Measurements from ENCODE around the gene HSPA12A.

HSPA12A gene

DNA sequence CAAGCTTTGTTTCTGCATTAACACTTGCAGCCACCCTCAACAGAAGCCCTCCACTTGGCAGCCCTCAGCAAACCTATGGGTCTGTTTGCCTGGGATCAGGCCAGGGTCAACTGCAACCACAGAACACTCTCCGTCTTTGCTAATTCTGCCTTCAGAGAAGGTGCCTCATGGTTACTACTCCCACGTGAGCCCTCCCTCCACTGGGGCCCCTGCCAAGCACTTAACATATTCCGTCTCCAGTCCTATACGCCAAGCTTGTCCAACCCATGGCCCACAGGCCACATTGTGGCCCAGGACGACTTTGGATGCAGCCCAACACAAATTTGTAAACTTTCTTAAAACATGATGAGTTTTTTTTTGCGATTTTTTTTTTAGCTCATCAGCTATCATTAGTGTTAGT lies 54.7 kb downstream of the HSPA12A start:
- DNase-seq: no peak

DNA sequence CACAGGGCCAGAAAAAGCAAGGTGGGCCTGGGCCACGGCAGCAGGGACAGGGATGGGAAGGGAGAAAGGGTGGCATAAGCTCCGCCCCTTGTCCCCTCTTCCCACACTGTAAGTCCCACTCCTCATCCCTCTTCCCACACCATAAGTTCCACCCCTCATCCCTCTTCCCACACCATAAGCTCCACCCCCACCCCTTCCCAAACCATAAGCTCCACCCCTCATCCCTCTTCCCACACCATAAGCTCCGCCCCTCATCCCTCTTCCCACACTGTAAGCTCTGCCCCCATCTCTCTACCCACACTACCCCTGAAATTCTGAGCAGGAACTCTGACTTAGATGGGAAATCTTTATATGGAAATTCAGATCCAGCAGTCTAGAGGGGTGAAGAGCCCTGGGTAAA lies 55.7 kb downstream of the HSPA12A start:
- DNase-seq: no peak

DNA sequence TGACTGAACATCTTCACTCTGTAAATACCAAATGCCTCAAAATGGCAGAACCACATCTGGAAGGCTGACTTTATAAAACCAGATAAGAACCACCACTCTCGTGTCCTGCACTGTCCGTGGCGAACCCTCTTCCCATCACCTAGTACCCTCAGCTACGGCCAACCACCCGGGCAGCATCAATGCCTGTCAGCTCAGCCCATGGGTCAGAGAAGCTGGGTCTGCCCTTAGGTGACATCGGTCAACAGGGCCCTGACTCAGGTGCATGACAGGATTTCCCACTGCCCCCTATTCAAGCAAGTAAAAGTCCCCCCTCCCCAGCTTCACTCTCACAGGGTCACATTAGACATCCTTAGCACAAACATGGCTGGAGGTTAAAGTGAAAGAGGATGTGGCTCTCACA lies 56.6 kb downstream of the HSPA12A start:
- DNase-seq: no peak

DNA sequence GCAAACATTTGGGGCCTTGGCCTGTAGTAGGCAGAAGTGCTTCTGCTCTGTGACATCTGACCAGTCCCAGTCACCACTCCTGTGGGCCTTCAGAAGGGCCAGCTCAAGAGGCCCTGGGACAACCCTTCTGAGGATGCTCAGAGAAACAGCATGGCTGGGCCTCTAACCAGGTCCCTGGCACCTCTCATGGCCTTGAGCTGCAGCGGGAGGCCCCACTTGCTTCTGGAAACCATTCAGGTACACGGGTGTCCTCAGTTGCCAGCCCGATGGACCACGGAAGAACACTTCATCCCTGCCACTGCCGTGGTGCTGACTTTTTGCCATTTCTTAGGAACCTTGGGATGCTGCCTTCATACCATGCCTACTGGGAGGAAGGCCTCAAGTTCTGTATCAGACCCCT lies 57.6 kb downstream of the HSPA12A start:
- no peak for DNase-seq

DNA sequence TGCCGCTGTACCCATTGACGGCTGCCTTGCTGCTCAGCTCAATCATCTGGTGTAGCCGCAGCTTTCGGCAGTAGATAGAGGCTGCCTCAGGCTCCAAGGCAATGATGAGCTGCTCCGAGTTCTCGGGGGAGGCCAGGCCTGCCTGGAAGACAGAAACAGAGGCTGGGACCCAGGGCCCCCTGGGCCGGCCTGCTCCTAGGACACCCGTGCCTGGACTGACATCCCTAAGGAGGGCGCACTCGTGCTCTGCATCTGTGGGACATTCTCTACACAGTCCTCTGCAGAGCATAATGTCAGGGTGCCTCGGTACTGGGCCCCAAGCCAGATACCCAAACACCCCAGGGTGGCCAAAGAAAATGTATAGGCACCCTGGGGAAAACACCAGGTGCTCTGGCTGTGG lies 58.5 kb downstream of the HSPA12A start:
- no peak for DNase-seq

DNA sequence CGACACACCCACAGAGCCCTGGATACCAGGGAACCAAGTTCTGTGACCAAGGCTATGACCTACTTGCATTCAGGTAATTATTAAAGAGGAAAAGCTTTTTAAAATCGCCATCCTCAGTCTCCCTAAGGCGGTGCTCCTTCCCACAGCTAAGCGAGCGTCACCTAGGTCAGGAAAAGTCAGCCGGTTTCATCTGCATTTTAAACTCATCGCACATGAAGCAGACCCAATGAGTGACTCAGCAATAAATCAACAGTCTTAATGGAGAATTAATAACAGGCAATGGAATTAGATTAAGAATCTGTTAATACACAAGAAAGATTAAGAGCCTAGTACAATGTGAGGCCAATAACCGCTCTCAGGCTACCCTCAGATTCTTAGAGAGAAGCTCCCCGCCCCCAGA lies 59.2 kb downstream of the HSPA12A start:
- no peak for DNase-seq

DNA sequence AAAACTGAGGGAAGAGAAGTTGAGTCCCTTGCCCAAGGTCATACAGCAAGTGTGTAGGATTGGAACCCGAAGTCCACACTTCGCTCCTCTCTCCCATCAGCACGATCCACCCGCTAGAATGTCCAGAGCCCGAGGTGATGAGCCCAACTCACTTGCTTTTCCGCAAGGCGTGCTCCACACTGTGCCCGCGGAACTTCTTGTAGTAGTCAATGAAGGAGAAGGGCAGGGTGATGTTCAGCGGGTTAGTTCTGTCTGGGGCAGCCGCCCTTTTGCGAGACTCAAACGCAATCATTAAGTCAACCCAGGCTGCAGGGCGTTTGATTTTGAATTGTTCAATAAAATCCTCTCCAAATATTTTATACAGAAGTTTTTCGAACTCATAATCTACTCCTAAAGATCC lies 63.0 kb downstream of the HSPA12A start:
- no peak for DNase-seq

DNA sequence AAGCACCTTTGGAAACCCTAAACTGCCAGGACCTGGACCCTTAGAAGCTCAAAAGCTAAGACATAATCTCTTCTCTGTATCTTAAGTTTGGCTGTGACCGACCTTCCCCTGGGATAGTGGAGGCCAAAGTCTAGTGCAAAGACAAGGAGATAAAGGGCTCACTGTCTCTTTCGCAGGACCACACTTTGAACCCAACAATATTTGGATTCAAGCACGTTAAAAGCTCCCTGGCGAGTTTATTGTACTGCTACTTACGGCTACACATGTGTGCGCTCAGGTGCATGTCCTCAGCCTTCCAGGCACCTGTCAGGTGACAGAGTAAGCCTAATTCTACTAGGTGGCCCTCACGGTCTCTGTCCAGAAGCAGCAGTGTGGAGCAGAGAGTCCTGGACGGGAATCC lies 65.7 kb downstream of the HSPA12A start:
- DNase-seq: no peak

DNA sequence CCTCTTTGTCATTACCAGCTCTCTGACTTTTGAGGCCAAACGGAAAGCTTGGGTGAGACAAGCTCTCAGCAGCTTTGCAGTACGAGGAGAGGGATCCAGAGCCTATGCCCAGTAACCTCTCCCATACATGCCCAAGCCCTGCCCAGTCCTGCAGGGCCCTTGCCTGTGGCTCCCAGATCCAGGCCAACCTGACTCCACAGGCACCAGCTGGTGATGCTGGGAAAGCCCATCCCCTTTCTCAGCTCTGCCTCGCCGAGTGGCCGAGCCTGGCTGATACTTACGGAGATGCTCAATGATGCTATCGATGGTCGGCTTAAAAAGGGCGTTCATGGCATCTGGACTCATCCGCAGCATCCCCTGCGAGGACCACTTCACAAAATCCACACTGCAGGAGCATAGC lies 66.2 kb downstream of the HSPA12A start:
- no peak for DNase-seq

DNA sequence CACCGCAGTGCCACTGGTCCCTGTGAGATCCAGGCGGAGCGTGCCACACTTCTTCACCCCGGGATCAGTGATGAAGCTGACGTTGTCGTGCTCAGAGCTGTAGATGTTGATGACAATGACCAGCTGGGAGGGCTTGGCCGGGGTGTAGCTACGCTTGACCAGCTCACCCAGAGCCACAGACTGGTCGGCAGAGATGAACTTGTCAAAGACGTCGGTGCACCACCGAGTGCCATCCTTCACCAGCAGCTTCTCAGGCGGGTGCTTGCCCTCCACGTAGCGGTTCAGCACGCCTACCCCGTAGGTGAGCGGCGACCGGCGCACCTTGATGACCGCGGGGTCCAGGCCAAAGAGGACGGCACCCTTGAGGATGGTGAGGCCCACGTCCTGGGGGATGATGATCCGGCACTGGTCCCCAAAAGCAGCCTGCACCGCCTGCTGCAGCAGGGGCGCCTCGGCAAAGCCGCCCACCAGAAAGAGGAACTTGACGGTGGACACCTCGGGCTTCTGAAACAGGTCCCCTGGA lies 67.4 kb downstream of the HSPA12A start:
- DNase-seq: no peak

DNA sequence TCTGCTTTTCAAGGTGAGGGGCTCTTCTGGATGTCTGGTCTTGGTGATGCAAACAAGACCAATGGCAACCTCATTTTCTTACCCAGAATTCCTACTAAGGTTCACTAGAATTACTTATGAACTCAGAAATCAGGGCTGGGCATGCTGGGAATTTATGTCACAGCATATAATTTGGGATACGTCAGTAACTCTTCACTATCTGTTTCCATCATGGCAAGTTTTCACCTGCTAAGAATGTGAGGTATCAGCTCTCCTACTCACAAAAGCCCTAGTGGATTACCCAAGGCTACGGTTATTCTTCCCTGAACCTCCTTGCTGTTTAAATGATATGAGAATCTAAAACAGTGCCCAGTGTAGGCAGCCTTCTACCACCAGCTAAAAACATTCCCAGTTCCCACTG lies 68.5 kb downstream of the HSPA12A start:
- no peak for DNase-seq

DNA sequence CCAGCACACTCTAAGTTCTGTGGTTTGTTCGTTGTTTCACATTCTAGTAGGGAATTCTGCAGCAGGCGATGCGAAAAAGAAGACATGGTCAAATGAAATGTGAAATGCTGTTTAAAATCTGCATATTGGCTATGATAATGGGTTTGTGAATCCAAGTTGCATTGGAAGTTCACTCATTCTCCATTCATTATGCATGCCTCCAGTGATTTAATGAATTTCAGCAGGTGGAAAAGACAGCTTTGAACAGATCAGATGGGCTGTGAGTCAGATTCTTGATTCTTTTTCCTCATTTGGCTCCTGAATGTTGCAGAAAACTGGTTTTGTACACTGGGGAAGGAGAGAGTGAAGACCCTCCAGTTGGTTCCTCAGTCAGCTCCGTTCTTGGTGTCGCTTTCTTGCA lies 69.5 kb downstream of the HSPA12A start:
- no peak for DNase-seq

DNA sequence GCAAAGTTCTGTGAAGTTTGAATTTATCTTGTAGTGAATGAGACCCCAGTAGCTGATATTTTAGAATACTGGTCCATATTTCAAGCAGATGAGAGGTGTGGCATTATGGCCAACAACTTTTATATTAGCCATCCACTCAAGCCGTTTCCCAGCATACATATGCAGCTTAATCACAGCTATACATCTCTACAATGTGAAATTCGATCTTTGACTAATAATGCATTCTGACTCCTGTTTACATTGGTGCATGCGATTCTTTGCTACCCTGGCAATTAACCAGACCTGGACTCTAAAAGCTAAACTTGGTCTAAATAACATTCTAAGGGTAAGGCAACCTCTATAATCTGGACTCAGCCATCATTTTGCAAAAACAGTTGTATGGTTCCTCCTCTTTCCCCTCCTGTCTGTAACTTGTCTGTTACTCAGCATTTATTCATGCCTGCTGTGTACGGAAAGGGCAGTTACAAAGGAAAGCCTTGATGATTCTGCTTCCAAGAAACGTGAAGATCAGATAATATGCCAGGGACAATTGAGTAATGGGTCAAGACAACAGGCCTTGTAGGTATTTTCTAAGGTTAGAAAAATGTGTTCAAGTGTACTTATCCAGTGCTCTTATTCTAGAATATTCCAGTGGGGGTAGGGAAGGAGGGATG lies 71.0 kb downstream of the HSPA12A start:
- no peak for DNase-seq

DNA sequence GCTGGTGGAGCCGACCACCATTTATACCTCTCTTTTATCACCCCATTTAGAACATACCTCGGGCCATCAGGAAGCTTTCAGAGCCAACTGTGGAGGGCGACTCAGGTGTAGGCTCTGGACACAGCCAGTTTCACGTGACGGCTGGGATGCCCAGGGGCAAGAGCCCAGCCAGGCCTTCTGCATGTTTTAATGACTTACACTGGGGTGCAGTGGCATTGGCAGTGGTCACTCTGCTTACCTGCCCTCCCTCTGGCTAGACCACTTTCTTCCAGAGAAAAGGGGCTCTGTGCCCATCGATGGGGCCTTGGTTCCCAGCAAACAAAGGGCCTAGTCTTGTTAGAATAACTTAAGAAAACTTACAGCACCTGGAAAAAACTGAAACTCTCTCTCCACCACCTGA lies 71.7 kb downstream of the HSPA12A start:
- DNase-seq: no peak

DNA sequence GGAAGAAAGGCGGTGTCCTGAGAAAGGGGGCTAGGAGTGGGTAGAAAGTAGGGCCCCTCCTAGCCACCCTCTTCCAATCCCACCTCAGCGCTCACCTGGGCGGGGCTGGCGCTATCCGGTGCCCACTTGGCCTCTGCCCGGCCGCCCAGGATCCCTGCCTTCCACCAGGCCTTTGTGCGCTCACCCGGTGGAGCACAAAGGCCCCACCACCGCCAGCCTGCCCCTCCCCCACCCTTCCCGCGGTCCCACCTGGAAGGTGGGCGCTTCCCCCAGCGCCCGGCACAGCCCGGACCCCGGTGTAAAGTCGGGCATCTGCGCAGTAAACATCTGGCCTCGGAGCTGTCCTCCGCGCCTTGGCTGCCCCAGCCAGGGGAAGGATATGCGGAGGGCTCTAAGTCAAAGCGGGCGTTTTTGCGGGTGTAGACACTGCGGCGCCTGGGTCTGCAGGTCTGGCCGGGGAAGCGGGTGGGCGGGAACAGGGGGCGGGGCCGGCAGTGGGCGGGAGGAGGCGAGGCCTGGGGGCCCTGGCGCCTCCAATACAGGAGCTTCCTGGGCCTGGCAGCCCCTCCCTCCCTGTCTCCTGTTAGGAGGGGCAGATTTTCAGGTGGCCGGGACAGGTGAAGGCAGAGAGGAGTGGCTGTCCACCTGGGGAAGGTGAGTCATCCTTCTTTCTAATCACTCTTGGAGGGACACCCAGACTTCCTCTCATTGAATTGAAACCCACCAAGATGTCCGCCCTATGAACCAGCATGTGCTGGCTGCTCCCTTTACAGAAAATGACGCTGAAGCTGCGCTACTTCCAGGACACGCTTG lies 72.3 kb downstream of the HSPA12A start:
- no peak for DNase-seq

DNA sequence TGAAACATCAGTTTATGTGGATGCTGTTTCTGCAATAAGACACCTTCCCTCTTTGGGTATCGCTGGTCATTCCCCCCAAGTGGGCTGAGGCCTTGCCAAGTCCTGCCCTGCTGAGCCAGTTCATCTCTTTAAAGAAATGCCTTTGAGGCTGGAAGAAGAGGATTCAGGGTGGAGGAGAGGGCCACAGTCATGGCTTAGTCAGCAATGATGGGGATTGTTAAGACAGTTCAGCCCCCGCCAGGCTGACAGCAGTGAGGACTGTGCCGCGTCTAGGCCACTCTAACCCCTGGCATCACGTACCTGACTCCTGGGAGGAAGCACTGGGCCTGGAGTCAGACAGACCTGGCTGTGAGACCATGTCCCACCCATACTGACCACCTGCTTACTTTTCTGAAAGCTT lies 73.3 kb downstream of the HSPA12A start:
- no peak for DNase-seq

DNA sequence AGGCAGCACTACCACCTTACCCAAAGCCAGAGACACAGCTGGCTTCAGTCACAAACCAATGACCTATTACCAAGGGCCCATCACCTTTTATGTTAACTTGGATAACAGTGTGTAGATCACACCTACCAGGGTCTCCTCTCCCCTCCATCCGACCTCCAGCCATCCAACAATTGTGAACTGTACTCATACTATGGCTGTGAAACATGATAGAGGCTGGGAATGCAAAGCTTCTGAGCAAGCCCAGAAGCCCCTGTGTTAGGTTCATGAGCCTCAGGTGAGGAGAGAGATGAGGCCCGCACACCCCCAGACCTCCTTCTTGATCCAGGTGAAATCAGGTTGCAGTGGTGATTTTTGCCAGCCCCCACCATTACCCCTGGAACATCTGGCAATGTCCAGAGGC lies 73.9 kb downstream of the HSPA12A start:
- DNase-seq: no peak

DNA sequence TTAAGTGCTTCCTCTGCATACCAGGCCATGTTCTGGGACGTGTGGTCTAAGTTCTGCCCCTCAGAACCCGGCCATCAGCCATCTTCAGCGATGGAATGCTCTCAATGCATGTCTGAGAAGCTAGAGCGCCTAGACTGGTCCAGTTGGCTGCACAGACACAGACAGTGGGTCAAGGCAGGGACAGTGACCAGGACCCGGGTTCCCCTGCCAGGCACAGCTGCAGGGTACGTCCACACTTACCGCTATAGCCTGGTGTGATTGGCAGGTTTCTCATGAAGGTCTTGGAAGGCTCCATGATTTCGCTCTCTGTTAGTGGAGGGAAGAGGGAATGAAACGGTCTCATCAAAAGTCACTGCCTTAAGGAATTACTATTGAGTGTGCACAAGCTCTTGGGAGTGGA lies 74.3 kb downstream of the HSPA12A start:
- no peak for DNase-seq

DNA sequence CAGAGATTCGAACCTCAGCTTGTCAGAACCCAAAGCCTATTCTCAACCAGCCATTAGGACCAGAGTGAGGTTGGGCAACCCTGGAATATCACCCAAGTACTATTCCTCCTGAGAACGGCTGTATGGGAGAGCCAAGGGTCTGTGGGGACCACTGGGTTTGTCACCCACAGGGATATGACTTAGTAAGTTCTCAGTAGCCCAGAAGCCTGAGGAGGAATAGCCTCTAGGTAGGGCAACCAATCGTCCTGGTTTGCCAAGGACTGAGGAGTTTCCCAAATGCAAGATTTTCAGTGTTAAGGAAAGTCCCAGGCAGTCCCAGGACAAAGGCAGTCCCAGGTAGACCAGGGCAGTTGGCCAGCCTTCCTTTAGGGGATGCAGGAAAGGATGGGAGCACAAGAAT lies 74.9 kb downstream of the HSPA12A start:
- DNase-seq: no peak

DNA sequence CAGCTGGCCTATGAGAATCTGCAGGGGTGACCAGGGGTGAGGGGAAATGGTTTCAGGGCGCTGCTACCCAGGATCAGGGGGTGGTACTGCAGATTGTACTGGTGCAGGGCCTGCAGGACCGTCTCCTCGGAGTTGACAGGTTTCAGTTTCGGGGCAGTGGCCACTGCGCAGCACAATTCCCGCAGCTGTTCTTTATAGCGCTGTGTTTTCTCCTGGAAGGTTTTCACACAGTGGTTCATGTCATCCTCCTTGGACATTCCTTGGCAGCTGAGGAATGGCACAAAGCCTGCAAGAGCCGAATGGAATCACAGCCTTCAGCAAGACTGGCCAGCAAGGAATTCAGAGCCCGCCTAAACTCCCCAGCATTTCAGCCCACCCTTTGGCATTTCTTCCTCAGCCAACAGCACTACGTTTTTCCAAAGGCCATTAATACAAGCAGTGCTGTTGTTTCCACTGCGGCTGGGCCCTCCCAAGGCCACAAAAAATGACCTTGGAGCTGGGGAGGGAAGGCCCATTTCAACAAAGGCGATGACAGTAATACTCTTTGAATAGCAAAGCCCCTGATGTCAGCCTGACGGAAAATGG lies 76.7 kb downstream of the HSPA12A start:
- no peak for DNase-seq

DNA sequence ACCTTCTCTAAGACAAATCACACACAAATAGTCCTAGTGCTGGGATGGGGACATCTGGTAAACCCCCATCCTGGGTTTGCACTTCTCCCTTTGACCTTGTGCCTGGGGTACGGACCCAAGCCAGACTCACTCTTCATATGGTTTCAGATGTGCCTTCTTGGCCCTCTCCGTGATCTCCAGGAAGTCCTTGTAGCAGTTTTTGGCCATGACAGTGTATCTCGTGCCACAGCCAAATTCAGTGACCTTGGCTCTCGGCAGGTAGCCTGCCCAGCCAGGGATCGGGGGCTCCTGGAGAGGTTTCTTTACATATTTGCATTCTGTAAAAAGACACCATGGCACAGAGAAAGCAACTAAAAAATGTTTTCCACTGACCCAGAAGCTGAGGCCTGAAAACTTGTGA lies 77.7 kb downstream of the HSPA12A start:
- no peak for DNase-seq

DNA sequence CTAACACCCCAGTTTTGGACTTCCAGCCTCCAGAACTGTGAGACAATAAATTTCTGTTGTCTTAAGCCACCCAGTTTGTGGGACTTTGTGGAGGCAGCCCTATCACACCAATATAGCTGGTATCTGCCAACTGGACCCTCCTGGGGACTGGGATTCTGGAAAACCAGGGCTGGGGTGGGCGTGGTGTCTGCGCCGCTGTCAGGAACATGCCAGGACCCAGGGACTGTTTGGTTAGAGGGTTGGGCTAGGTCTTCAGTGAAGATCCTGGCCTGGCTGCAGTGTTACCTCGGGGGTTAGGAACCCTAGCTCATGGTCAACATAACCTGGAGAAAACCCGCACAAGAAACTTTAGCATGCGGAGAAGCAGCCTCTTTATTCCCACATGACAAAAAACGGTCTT lies 79.0 kb downstream of the HSPA12A start:
- no peak for DNase-seq

DNA sequence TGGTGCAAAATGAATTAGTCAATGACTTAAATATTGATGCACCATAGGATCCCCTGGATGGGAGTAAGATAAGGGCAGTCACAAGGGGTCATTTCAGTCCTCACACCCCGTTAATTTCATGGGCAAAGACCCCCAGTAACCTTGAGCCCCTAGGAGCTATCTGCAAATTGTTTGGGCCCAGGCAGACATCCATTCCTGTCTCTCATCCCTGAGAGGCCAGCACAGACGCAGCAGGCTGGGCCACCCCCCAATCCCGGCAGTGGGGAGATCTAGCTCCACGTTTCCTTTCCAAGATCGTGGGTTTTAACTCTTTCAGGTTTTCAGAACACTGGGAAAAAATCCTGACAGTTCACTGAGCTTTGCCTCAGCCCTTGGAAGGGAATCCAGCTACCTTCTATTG lies 81.5 kb downstream of the HSPA12A start:
- DNase-seq: no peak

DNA sequence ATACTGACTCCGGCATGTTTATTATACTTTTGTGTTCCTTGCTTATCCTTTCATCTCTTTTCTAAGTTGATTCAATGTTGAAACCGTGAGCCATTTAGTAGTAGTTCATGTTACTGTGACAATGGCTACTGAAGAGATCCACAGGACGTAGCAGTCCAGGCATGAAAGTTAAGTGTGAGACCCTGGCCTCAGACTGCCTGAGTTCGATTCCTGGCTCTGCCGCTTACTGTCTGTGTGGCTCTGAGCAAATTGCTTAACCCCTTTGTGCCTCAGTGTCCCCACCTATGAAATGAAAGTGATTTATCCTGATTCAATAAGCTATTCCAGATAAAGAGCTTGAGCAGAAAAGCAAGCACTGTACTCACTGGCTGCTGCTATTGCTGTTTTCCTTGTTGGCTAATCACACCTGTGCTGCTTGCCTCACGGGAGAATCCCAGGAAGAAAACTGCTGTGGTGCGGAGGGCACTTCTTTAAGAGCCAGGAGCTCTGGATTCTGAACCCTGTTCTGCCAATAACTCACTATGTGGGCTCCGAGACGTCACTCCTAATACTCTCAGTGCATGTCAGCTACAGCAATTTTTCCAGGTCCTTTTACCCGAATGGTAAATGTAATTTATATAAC lies 83.2 kb downstream of the HSPA12A start:
- no peak for DNase-seq

Data from activated naive CD4-positive, alpha-beta T cell treated with Interleukin-2 at 50 U/mL for 16 hours (primary cell).